HG03135 (cell line): ENCODE data around the gene IFT43.
A peak's percentile ranks its signal among the peaks of the same experiment; 100 is the strongest.

Source experiments
- ATAC-seq: cut with Tn5 transposase; IDR thresholded peaks from one replicate; pipeline ENCODE4 v1.9.1; 2021; ENCODE audit warnings: mild to moderate bottlenecking, moderate library complexity; ENCODE audit not compliant: unreplicated experiment

Gene IFT43

DNA sequence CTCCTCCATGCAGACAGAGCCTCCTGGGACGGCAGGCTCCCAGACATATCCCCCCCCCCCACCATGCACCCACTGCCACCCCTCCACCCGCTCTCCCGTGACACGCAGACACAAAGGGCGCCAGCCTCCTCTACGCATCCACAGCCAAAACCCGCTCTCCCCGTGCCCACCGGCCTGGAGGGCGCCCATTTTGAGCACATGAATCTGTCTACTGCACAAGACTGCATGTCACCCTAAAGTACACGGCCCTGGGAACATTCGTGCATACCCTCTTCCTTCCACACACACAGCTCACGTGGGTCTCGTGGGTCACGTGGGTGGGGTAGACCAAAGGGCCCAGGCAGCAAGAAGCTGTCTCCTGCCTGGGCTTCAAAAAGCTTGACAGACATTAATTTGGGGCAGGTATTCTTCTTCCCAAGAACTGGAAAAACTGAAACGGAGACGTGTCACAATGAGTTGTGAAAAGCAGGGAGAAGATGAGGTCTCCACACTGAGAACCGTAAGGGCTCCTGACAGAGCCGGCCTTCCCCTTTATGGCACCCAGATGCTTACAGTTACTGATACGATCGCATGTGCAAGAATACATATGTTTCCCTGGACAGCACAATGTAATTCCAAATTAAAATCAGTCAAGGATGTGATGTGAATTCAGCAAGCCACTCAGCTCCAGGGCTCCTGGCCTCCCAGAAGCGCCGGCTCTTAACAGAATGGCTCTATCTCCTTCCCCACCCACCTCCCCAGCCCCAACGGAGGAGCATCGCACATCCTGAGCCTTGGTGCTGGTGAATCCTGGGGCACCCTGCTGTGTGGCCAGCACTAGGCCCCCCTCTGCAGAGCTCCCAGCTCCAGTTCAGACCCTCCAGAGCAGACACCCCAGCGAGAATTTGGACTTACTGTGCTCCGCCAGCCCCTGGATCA is 5.7 kb upstream of the IFT43 start:
- no peak for ATAC-seq

DNA sequence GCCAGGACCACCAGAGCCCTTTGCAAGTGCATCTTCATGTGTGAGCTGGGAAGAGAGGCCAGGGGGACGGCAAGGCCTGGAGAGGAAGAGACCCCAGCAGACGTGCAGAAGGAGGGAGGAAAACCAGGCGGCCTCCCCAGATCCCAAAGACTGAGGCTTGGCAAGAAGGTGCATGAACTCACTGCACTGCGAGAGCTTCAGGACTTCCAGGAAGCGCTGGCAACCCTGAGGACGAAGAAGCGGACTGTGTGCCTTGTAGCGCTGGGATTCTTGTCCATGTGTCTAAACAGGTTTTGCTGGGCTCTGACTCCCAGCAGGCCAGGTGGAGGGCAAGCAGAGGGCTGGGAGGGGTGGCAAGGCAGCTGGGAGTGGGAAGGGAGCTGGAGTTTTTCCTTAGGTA is 4.7 kb upstream of the IFT43 start:
- no peak for ATAC-seq

DNA sequence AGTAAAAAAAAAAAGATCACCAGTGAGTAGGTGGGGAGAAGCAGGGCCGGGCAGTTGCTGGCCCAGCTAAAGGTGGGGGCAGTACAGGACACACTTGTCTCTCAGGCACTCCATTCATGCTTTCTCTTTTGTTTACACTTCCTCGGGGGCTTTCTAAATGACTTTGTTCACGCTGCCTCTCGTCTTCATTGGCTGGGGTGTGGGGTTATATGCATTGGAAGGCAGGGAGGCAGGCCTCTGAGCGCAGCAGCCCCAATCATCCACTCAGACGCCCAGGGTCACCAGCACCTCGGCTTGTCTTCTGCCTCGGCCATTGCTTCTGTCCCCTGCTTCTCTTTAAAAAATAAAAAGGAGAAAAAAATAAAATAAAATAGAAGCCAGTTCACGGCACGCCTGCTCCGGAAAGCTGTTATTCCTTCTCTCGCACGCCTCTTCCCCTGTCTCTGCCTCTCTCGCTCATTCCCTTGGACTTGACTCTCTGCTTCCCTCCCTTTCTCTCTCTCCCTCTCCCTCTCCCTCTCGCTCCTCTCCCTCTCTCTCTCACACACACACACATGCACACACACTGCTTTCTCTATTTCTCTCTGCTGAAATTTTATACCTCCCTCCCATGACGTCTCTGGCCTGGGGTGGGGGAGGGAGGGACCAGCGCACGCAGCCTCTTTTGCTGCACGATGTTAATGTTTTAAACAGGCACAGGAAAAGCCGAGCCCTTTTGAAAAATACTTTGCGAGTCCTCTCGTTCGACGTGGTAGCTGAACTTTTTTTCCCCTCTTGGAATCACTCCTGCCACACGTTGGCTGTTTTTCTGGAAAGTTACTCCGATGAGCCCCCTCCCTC is 3.9 kb upstream of the IFT43 start, which contains the start of gene TGFB3:
TSS of gene TGFB3 (minus strand) at position 570 of the 840 bp plus-strand sequence. CDS start 1,102 bp downstream, outside the sequence.
- peak; percentile 43 for ATAC-seq

DNA sequence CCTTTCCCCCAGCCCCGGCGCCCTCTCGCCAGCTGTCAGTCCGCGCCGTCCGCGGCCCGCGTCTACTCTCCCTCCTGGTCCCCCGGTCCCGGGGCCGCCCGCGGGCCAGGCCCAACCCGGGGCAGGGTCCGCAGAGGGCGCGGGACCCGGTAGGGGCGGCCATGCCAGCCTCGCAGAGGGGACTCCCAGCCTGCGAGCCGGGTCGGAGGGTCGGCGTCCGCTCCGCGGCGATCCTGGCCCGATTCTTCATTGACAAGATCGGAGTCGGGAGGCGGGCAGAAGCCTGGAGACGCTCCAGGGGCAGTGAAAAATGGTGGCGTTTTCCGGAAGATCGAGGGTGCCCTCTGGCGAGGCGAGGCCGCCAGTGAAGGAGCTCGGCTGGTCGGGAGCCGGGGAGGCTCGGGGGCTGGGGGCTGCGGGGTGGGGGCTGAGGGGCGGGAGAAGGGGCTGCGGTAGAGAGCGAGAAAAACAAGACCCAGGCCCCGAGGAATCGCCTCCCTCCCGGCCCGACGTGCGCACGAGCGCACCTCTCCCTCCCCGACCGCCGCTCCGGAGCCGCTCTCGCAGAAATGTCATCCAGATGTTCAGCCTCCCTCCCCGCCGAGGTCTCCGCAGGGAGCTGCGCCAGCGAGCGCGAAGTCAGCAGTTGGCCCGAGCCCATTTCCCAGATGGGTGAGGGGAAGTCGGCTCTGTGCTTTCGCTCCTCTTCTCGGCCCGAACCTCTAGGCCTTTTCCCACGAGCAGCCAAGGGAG is 3.1 kb upstream of the IFT43 start:
- peak; percentile 42 for ATAC-seq

DNA sequence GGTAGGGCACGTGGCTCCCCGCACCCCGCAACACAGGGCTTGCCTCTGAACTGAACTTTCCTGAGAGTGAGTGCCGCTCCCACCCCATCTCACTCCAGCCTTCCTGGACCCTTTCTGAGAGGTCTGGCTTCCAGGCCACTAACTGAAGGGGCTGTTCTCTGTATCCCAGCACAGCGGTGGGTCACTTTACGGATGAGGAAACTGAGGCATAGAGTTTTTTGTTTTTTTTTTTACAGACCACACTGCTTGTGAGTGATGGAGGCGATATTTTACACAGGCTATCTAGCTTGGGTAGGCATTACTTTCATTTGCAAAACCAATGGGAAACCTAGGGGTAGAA is 2.6 kb upstream of the IFT43 start:
- ATAC-seq = no peak

DNA sequence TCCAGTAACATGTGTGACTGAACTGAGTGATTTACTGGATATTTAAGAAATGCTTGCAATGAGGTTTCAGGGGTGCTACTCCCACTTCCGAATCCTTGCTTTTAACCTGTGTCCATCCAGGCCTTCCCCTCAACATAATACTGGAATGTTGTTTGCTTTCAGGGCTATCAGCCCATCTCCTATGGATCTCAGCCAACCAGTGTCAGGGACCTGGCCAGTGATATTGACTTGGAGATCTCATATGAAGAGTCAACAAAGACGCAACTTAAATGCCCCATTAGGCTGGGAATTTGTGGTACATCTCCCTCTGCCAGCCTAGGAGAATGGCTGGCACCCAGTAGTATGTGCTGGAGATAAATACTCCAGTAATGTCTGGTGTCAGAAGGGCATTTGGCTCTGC is 889 bp upstream of the IFT43 start:
- ATAC-seq = no peak

DNA sequence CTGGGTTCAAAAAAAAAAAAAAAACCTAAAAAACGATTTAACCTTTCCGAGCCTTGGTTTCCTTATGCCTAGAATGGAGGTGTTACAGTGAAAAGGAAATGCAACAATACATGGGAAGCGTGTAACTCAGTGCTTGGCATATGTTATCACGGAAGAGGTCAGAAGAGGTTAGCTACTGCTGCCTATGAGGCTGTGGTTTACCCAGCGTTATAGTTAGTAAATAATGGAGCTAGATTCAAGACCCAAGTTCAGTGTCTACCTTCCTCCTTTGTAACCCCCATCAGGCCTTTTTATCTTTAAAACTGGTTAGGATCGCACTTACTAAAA is 839 bp downstream of the IFT43 start:
- ATAC-seq = no peak

DNA sequence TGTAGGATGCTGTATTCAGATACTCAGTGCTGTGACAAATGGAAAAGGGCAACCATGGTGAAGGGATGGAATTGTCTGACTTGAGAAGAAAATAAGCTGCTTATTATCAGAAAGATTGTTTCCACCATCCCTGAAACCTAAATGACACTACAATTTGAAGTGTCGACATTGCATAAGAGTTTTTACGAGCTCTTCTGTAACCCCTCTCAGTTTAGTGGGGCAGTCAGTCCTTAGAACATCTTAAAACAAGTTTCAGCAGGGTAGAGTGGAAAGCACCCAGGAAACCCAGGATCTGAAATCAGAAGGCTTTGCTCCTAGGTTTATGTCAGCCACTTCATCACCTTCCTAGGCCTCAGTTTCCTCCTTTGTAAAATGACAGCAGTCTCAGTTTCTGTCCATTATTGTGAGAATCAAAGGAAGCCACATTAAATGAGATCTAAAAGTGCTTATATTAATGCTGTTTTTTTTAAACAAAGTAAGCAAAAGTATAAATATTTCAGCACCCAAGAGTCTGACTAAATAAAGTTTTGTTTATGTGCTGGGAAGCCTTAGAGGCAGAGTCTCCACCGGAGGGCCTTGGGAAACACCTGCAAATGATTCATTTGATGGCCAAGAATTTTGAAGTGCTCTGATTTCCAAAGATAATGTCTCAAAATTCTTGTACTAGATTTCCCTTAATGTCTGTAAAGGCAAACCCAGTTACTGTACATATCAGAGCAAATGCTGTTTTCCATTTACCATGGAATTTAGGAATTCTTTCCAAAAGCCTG is 1.8 kb downstream of the IFT43 start:
- no peak for ATAC-seq

DNA sequence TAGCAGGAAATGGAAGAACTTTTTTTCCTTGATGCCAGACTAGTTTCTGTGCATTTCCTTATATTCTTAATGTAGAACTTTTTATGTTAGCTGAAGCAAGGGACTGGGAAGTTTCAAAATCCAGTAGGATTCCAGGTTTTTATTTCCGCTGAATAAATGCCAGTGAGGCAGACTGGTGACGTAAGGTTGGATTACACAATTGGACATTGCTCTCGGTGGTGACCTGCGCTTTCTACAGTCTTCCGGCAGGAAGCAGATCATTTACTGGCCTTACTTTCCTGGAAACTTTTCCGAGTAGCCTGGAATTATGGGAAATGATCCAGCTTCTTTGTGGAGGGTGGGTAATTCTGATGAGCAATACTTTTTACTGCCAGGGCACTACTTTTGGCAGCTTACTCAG is 3.6 kb downstream of the IFT43 start:
- ATAC-seq = no peak

DNA sequence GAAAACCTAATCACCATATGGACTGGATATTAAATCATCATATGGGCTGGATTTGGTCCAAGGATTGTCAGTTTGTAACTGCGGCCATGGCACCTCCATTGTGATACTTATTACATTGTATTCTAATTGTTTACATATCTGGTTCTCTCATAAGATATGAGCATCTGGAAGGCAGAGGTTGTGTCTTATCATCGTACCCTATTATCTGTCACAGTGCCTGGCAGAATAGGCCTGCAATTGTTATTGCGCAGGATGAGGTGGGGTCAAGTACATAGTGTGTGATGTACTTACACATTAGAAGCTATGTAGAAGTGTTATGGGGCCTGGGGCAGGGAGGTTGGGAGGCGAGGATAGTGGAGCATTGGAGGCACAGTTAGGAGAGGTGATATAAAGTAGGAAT is 4.7 kb downstream of the IFT43 start:
- ATAC-seq = no peak

DNA sequence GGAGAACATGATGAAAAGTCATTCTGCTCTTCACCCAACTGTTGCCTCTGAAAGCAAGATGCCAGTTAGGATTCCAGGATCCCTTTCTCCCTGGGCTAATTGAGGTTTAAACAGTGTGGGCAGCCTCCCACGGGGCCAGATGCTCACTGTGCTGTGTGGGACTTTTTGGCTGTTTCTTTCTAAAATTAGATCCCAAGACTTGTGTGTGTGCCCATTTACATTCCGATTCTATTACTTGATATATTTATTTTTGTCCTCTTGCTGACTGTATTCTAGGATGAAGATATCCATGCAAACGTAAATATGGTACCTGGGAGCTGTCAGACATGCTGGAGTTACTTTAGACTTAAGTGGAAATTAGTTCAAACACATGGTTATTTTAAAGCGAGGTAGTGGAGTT is 6.2 kb downstream of the IFT43 start:
- ATAC-seq = no peak

DNA sequence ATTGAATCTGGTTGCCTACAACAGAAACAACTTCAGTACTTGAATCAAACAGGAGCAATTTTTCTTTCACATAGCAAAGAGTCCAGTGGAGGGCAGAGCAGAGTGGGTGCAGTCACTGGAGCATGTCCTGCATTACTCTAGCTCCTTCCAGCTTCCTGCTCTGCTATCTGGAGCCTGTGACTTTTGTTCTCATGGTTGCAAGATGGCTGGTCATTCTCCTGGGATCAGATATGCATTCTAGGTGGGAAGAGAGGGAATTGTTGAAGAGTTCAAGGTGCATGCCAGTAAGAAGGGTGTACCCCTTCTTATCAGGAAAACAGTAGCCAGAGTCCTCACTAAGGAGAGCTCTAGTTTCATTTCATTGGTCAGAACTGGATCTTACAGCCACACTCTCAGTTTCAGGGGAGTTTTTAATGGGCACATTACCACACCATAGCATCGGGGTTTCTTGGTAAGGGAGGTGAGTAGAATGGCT is 8.0 kb downstream of the IFT43 start:
- ATAC-seq = no peak

DNA sequence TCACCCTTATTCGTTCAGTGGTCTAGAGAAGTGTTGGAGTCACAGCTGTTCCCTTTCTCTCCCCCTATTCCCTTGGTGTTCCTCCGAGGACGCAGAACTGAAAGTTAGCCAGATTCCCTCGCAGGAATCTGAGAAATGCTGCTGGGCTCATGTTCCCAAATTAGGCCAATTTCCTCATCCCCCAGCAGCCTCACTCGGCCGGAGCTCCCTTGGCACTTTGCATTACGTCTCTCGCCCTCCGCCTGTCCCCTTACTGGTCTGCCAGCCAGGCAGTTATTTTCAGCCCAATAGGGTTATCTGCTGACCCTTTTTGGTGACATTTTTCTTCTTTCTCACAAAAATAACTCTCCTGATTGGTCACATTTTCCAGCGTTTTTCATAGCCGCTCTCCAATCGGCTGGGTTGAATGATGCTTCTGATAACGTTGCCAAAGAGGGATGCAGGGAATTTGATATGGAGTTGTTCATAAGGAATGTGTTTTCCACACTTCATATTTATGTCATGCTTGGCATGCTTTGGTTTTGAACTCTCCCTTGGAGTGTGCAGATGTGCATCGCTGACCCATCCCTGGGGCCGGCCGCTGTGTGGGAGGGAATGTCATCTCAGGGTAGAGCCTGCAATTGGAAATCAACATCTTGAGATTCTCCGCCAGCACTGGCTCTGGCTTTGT is 9.9 kb downstream of the IFT43 start:
- no peak for ATAC-seq

DNA sequence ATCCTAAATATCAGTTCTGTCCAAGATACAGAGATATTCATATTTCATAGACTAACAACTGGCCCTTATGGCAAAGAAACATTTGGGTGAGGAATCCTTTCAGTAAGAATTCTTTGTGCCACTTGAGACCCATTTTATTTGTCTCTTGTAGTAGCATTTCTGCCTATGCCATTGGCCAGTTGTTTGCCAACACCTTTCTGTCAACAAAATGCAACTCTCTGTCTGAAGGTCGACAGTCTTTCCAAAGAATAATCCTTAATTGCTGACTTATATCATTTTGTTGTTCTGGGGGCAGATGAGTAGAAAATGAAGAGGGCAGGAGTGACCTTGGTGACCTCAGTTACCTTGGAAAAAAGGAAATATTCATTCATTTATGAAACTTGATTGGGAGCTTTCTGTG is 10.9 kb downstream of the IFT43 start:
- no peak for ATAC-seq

DNA sequence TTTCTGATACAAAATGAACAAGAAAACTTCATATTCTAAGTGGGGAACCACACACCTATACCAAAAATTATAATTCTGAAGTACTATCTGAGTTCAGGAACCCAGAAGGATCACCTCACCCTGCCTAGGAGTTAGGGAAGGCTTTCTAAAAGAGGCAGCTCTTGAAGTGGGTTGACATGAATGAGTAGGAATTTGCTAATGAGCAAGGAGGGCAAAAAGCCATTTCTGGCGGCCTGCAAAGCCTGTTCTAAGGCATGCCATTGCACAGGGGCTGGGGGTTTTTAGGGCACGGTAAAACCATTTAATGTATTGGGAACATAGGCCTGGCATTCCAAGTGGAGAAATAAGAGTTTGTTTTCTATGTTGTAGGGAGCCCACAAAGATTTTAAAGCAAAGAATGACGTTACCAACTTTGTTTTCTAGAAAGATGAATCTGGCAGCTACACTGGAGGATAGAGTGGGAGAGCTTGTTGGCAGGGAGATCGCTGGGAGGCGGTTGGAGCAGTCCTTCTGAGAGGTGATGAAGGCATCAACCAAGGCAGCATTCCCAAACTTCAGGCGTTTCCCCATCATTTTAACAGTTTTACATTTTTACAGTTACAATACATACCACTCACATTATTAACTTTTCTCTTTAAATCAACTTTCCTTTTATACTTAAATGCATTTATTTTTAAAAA is 14.1 kb downstream of the IFT43 start:
- ATAC-seq = no peak

DNA sequence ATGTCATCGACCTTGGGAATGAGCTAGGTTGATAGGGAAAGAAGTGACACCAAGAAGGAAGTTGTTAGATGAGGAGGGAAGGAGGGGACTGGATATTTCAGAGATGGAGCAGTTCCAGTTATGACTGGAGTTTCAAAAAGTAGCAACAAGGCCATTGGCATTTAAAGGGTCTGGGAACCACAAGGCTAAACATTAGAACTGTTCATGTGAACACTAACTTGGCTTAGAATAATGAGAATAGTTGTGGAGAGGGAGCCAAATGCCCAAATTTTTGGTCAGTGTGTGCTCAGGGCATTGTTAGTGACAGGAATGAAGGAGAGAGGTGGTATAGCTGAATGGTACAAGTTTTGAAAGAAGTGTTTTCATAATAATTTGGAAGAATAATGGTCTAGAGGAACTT is 16.8 kb downstream of the IFT43 start:
- ATAC-seq = no peak

DNA sequence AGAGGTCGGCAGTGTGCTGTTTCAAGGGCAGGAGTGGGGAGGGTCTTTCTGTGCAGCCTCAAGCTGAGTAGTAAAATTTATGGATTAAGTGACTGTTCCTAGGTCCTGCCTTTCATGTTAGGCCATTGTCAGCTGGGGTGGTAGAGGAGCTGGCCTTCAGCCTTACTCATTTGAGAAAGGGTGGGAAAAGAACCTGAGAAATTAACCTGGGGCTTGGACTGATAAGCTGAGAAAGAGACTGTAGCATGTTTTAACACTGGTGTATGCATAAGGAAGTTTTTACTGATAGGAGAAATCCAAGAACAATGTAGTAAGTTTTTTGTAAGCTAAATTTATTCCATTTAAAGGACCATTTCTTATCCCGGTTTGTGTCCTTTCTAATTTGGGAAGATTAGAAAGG is 20.7 kb downstream of the IFT43 start:
- no peak for ATAC-seq

DNA sequence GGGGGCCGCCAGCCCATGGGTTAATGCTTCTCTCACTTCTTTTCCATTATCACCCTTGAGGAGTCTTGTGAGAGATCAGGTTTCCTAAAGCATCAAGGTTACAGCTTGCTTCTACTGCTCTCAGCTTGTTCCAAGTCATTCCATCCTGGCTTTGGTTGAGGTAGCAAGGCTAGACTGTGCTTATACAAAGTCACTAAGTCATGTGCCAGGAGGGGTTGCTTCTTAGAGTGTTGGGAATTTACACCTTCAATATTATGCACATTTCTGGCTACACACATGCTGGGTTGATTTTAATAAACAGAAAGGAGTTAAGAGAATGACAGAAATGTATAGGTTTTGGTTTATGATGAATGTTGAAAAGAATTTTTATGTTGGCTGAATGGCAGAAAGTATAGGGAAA is 21.8 kb downstream of the IFT43 start:
- no peak for ATAC-seq

DNA sequence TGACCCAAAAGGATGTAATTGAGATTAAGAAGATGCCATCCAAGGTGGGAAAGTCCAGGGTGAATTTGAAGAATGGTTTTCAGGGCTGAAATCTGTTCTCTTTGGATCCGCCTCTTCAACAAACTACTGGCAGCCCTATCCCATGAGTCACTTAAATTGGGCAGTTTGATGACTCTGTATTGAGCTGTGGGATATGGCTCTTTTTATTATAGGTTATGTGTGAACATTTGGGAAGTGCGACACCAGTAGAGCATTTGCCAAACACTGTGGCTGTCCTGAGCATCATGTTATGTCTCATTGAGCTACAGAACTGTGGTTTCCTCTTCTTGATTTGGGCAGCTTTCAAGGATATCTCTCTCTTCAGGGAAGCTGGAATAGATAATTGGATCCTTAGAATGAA is 22.3 kb downstream of the IFT43 start:
- ATAC-seq = no peak
